PFSK-1 (cell line): ENCODE data around the gene RBBP8. TPM values are rescaled to one million over a fixed set of nuclear protein-coding genes. Genes with fewer than 3 reads are reported as not detected.

Experiments used
- FOXP2 ChIP-seq: optimal IDR thresholded peaks from 2 replicates; pipeline ENCODE3; 2011; ENCODE audit warnings: borderline replicate concordance, control low read depth, inconsistent platforms; ENCODE audit not compliant: insufficient read depth; ENCODE audit errors: extremely low read length, extremely low read depth
- POLR2AphosphoS5 ChIP-seq: IDR thresholded peaks from 2 replicates; pipeline ENCODE4 v1.6.1; 2012; ENCODE audit warnings: low read depth, mild to moderate bottlenecking, control low read depth, low read length, moderate library complexity
- REST ChIP-seq, 2 experiments: IDR thresholded peaks; 2 replicates each; pipeline versions ENCODE4 v1.6.1 to v1.8.0; 2011 to 2012; ENCODE audit warnings: low read depth in 2 of 2, low read length in 2 of 2, control low read depth in 1 of 2, inconsistent platforms in 1 of 2, mild to moderate bottlenecking in 1 of 2, moderate library complexity in 1 of 2; ENCODE audit not compliant: insufficient read depth in 1 of 2
- SIN3A ChIP-seq: IDR thresholded peaks from 2 replicates; pipeline ENCODE4 v1.6.1; 2012; ENCODE audit warnings: mild to moderate bottlenecking, low read length, moderate library complexity, borderline replicate concordance; ENCODE audit not compliant: insufficient read depth
- TAF1 ChIP-seq: IDR thresholded peaks from 2 replicates; pipeline ENCODE4 v1.6.1; 2012; ENCODE audit warnings: low read length, control low read depth, borderline replicate concordance; ENCODE audit not compliant: insufficient read depth
- polyA plus RNA-seq: library from polyadenylated mRNA; unstranded; fragments of >200 nt; gene quantifications from one replicate; pipeline ENCODE4 v1.2.1, GENCODE V29; 2012; ENCODE audit warnings: low read depth, missing spikeins; ENCODE audit not compliant: insufficient read length

The RBBP8 gene
- polyA plus RNA-seq = 6.2 TPM

GRCh38 chr18:22933206-22933965, at the start of gene RBBP8:
TSS of gene RBBP8 (plus strand) at chr18:22933328. CDS start at chr18:22936852, 3,524 bp downstream.
- TF ChIP-seq TAF1 (peak; percentile 71), POLR2AphosphoS5 (peak; percentile 63), SIN3A (peak; percentile 80; the same call in 1 of the 2 replicates), FOXP2 (peak; percentile 82), REST (IDR thresholded peaks at IDR 0.05; ENCODE audit: insufficient read depth in 1 of 2, low read depth in 2 of 2, low read length in 2 of 2) (peak in 1 of 2 experiments; percentile 34; a peak in 1 of 4 replicates)

- TF ChIP-seq POLR2AphosphoS5 (no peak), REST (IDR thresholded peaks at IDR 0.05; ENCODE audit: insufficient read depth in 1 of 2, low read depth in 2 of 2, low read length in 2 of 2) (no peak), SIN3A (no peak), TAF1 (no peak)
These were observed 49.3 kb upstream of the RBBP8 start for GRCh38 chr18:22883827-22884226.

GRCh38 chr18:22899421-22899820, 33.7 kb upstream of the RBBP8 start:
- TF ChIP-seq REST (IDR thresholded peaks at IDR 0.05; ENCODE audit: insufficient read depth in 1 of 2, low read depth in 2 of 2, low read length in 2 of 2) = no peak
- no peak for TF ChIP-seq POLR2AphosphoS5
- TF ChIP-seq TAF1 = no peak
- TF ChIP-seq FOXP2 = no peak
- TF ChIP-seq SIN3A = no peak

- TF ChIP-seq SIN3A = no peak
- TF ChIP-seq TAF1 = no peak
- TF ChIP-seq FOXP2 = no peak
- no peak for TF ChIP-seq REST (IDR thresholded peaks at IDR 0.05; ENCODE audit: insufficient read depth in 1 of 2, low read depth in 2 of 2, low read length in 2 of 2)
- no peak for TF ChIP-seq POLR2AphosphoS5
These were observed 32.4 kb upstream of the RBBP8 start for GRCh38 chr18:22900558-22901238.
